Epidermal melanocyte (primary cell): ENCODE measurements around the gene SP6.

Experiments used
- DNase-seq: peaks from one replicate; pipeline ENCODE4 v3.0.0; 2011; ENCODE audit warnings: low spot score; ENCODE audit not compliant: insufficient read length

SP6 gene

GRCh38 chr17:47850692-47851573 is at the start of gene SP6:
Gene SP6, minus strand, starts transcription at chr17:47851163. Its CDS starts 2,734 bp downstream, at chr17:47848429.
- DNase-seq: no peak

- no peak for DNase-seq
Observed at GRCh38 chr17:47899643-47900042, 48.7 kb upstream of the SP6 start.

- no peak for DNase-seq
Observed at GRCh38 chr17:47898241-47898640, 47.3 kb upstream of the SP6 start.

- DNase-seq: no peak
Observed at GRCh38 chr17:47897561-47897960, 46.6 kb upstream of the SP6 start.

GRCh38 chr17:47896672-47897490 is 45.9 kb upstream of the SP6 start:
- DNase-seq: no peak

- DNase-seq: peak; percentile 100
Observed at GRCh38 chr17:47895856-47896671, 45.1 kb upstream of the SP6 start, which contains the start of gene SP2. Gene SP2, plus strand, starts transcription at chr17:47896236. Its CDS starts 51 bp downstream, at chr17:47896287.

GRCh38 chr17:47895347-47895855 is 44.4 kb upstream of the SP6 start:
- no peak for DNase-seq

GRCh38 chr17:47894498-47895346 is 43.8 kb upstream of the SP6 start:
- DNase-seq: no peak

GRCh38 chr17:47891545-47892088 is 40.7 kb upstream of the SP6 start:
- DNase-seq: no peak

GRCh38 chr17:47889734-47890529 is 39.0 kb upstream of the SP6 start:
- DNase-seq: peak; percentile 82

- no peak for DNase-seq
Observed at GRCh38 chr17:47888293-47888692, 37.3 kb upstream of the SP6 start.

GRCh38 chr17:47884905-47885730 is 34.2 kb upstream of the SP6 start:
- no peak for DNase-seq

- no peak for DNase-seq
Observed at GRCh38 chr17:47884427-47884740, 33.4 kb upstream of the SP6 start.

- no peak for DNase-seq
Observed at GRCh38 chr17:47883589-47884426, 32.8 kb upstream of the SP6 start.

GRCh38 chr17:47882695-47883588 is 32.0 kb upstream of the SP6 start:
- DNase-seq: no peak

GRCh38 chr17:47882247-47882646 is 31.3 kb upstream of the SP6 start:
- no peak for DNase-seq
